Kidney (tissue), 14 donors: Measurements from ENCODE around the gene CYTH4. TPM values are rescaled to one million over a fixed set of nuclear protein-coding genes. Genes with fewer than 3 reads are reported as not detected.

Experiments
- DNase-seq, 5 donors: peaks; one replicate each; pipeline ENCODE4 v3.0.0-alpha.2; 2013 to 2020
- FAIRE-seq: peaks from 2 replicates; lab custom pipeline; 2012; peaks lifted over from hg19 to GRCh38; lab: Jason Lieb, UNC
- H3K27ac ChIP-seq, 2 donors: one replicate each; pipeline ENCODE4 v1.7.0; 2013; ENCODE audit warnings: low read depth in 2 of 2, low read length in 2 of 2, inconsistent platforms in 1 of 2
- H3K27me3 ChIP-seq: one replicate; pipeline ENCODE4 v1.7.1; 2013; ENCODE audit warnings: low read length, inconsistent platforms; ENCODE audit not compliant: control insufficient read depth, insufficient read depth
- H3K36me3 ChIP-seq, 3 donors: one replicate each; pipeline versions ENCODE4 v1.7.0 to v1.7.1; 2013; ENCODE audit warnings: low read length in 3 of 3, control low read depth in 1 of 3, inconsistent platforms in 1 of 3; ENCODE audit not compliant: insufficient read depth in 3 of 3, control insufficient read depth in 2 of 3
- H3K4me1 ChIP-seq, 3 donors: one replicate each; pipeline versions ENCODE4 v1.7.0 to v1.7.1; 2013; ENCODE audit warnings: low read length in 3 of 3, inconsistent platforms in 1 of 3, low read depth in 1 of 3; ENCODE audit not compliant: control insufficient read depth in 2 of 3, insufficient read depth in 2 of 3
- H3K4me3 ChIP-seq, 3 donors: one replicate each; pipeline versions ENCODE4 v1.7.0 to v1.8.1; 2013; ENCODE audit warnings: low read length in 3 of 3, control low read depth in 1 of 3, inconsistent platforms in 1 of 3
- H3K9ac ChIP-seq, 3 donors: one replicate each; pipeline versions ENCODE4 v1.7.0 to v1.7.1; 2013; ENCODE audit warnings: low read length in 3 of 3, control low read depth in 1 of 3, inconsistent platforms in 1 of 3
- H3K9me3 ChIP-seq, 3 donors: one replicate each; pipeline versions ENCODE4 v1.7.0 to v1.7.1; 2013; ENCODE audit warnings: low read length in 3 of 3, control low read depth in 1 of 3, inconsistent platforms in 1 of 3; ENCODE audit not compliant: control insufficient read depth in 2 of 3, insufficient read depth in 1 of 3
- CTCF ChIP-seq: IDR thresholded peaks from 3 replicates; pipeline ENCODE4 v1.5.1; 2012; ENCODE audit warnings: mild to moderate bottlenecking, moderate library complexity, borderline replicate concordance; ENCODE audit not compliant: insufficient read depth; ENCODE audit errors: extremely low read depth
- intact Hi-C: fragments of 100-400 bp; cut with DNase I; formaldehyde crosslinking; loops from one replicate; pipeline ENCODE4 v1.11.1; 2022
- polyA plus RNA-seq: library from polyadenylated mRNA; stranded (reverse); fragments of 350-450 nt; fragmentation: Illumina TruSeq; extraction: RNeasy Lipid Tissue Mini Kit (QIAGEN cat#74804); gene quantifications from one replicate; pipeline ENCODE4 v1.2.3, GENCODE V29; 2014; ENCODE audit warnings: low read depth, low replicate concordance; ENCODE audit not compliant: insufficient read depth
- total RNA-seq: library from RNA; stranded (reverse); fragmentation: NEBNext Ultra II Directional; extraction: Animal tissue kit (Norgen Biotek cat#: 25700); gene quantifications from one replicate; pipeline ENCODE4 v1.2.1, GENCODE V29; 2021
- donor health status: control.
- donor health status: control.
- donor health status: control.
- donor health status: control.
- donor health status: control.
- donor health status: DM: yes; HTN: yes; CAD: no.
- donor health status: Normal renal cell carcinoma (clear cell type).

Gene CYTH4
- total and polyA plus RNA-seq, 2 donors from 2014 or later, result 1.9 to 30.2 TPM

GRCh38 chr22:37262346-37262745 is 20.0 kb upstream of the CYTH4 start:
- H3K27ac ChIP-seq, result no peak overlapping the region

GRCh38 chr22:37263966-37264887 is 18.1 kb upstream of the CYTH4 start:
- Histone ChIP-seq H3K9me3 (peaks cover 0 to 6% (median 0%) of the 10 kb centered on the region in 3 donors), H3K36me3 (no peaks in the 10 kb centered on the region), H3K27me3 (no peaks in the 10 kb centered on the region), H3K27ac (no peak overlapping the region), H3K4me3 (no peak overlapping the region), H3K4me1 (peaks cover 0 to 3% (median 0%) of the 10 kb centered on the region in 3 donors), H3K9ac (no peak overlapping the region)
- no peak for TF ChIP-seq CTCF
- intact Hi-C loops, result no loop called here
- DNase-seq, result no peak
- no peak for FAIRE-seq

More at GRCh38 chr22:37262346-37262745, 20.0 kb upstream of the CYTH4 start:
- intact Hi-C loops, result no loop called here
- no peak overlapping the region for H3K9ac ChIP-seq
- peaks cover 0 to 6% (median 0%) of the 10 kb centered on the region in 3 donors for H3K9me3 ChIP-seq
- H3K27me3 ChIP-seq, result no peaks in the 10 kb centered on the region
- FAIRE-seq (no peak), DNase-seq (no peak)
- no peak overlapping the region for H3K4me3 ChIP-seq
- H3K4me1 ChIP-seq, result peaks cover 0 to 3% (median 0%) of the 10 kb centered on the region in 3 donors
- no peaks in the 10 kb centered on the region for H3K36me3 ChIP-seq
- TF ChIP-seq CTCF, result no peak

GRCh38 chr22:37266581-37267134 is 15.7 kb upstream of the CYTH4 start:
- no peak for FAIRE-seq
- intact Hi-C loops, result no loop called here
- Histone ChIP-seq H3K27me3 (no peaks in the 10 kb centered on the region), H3K4me1 (peaks cover 0 to 3% (median 0%) of the 10 kb centered on the region in 3 donors), H3K4me3 (peak overlapping the region in 1 of 3 donors; percentile 33), H3K9me3 (peaks cover 0 to 6% (median 0%) of the 10 kb centered on the region in 3 donors), H3K36me3 (no peaks in the 10 kb centered on the region), H3K9ac (no peak overlapping the region), H3K27ac (no peak overlapping the region)
- DNase-seq, result no peak
- no peak for TF ChIP-seq CTCF
